AG04449 (cell line): ENCODE data around the gene RAB10.

ENCODE experiments used
- CTCF ChIA-PET: fragments of 350-600 bp; formaldehyde crosslinking; extraction: SDS; loops from one replicate; lab custom pipeline; 2021; ENCODE audit warnings: antibody characterized with exemption; lab: Yijun Ruan, JAX
- POLR2A ChIA-PET: fragments of 400-600, 350-600 bp; formaldehyde crosslinking; extraction: SDS; loops from one replicate; lab custom pipeline; 2020; ENCODE audit warnings: antibody characterized with exemption, inconsistent platforms; lab: Yijun Ruan, JAX
- DNase-seq: peaks from one replicate; pipeline ENCODE4 v3.0.0-alpha.2; 2010; ENCODE audit warnings: low read depth, low spot score
- H3K4me3 ChIP-seq: 2 replicates; pipeline ENCODE4 v1.5.1; 2011; ENCODE audit warnings: low read depth, mild to moderate bottlenecking, control low read depth, low read length
- TF ChIP-seq, protein P1 (sequence below): IDR thresholded peaks from one replicate; pipeline ENCODE4 v1.5.1; 2011; ENCODE audit warnings: mild to moderate bottlenecking, moderate library complexity, low read length, control low read depth, inconsistent platforms; ENCODE audit not compliant: insufficient read depth; ENCODE audit errors: missing control alignments

Gene RAB10

DNA sequence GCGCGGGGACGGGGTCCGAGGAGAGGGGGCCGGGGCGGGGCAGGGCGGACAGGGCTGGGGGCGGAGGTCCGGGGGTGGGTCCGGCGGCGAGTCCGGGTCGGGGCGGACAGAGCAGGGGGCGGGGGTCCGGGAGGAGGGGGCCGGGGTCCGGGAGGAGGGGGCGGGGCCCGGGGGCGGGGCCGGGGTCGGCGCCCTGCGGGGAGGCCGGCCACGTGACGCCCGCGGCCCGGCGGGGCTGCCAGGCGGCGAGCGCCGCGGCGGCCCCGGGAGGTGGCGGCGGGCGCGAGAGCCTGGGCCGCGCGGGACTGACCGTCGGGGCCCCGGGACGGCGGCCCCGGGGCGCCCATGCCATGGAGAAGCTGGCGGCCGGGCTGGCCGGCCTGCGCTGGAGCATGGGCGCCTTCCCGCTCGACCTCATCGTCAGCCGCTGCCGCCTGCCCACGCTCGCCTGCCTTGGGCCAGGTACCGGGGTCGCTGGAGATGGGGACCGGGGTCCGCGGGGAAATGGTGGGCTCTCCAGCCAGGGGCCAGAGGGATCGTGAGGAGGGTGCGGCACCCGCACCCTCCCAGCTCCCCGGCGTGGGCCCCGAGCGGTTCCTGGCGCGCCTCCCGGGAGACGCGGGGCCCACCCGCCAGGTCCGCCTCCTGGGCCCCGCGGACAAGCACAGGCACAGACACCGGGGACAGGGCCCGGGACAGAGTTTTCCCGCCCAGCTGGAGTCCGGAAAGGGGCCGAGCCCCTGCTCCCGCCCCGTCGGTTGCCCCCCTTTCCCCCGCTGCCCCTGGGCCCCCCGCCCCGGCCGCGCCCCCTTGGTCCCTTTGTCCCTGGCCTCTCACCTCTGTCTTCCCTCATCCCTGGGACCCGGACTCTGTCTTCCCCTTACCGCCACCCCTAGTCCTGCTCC, 139.2 kb downstream of the RAB10 start, which contains the start of gene GAREM2:
Gene GAREM2, plus strand, starts transcription at position 218 of the 905 bp plus-strand sequence. Its CDS starts 133 bp downstream, at position 351.
- peak within 1 kb of the TSS; percentile 34 for H3K4me3 ChIP-seq
- CTCF ChIA-PET = interaction anchor here (1.2 kb wide), 1 partner anchor 14 kb away, joined by 3 read pairs; no protein-coding TSS in a partner anchor
- POLR2A ChIA-PET = no interaction called here
- TF ChIP-seq, protein P1, sequence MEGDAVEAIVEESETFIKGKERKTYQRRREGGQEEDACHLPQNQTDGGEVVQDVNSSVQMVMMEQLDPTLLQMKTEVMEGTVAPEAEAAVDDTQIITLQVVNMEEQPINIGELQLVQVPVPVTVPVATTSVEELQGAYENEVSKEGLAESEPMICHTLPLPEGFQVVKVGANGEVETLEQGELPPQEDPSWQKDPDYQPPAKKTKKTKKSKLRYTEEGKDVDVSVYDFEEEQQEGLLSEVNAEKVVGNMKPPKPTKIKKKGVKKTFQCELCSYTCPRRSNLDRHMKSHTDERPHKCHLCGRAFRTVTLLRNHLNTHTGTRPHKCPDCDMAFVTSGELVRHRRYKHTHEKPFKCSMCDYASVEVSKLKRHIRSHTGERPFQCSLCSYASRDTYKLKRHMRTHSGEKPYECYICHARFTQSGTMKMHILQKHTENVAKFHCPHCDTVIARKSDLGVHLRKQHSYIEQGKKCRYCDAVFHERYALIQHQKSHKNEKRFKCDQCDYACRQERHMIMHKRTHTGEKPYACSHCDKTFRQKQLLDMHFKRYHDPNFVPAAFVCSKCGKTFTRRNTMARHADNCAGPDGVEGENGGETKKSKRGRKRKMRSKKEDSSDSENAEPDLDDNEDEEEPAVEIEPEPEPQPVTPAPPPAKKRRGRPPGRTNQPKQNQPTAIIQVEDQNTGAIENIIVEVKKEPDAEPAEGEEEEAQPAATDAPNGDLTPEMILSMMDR = no peak
- DNase-seq = no peak

DNA sequence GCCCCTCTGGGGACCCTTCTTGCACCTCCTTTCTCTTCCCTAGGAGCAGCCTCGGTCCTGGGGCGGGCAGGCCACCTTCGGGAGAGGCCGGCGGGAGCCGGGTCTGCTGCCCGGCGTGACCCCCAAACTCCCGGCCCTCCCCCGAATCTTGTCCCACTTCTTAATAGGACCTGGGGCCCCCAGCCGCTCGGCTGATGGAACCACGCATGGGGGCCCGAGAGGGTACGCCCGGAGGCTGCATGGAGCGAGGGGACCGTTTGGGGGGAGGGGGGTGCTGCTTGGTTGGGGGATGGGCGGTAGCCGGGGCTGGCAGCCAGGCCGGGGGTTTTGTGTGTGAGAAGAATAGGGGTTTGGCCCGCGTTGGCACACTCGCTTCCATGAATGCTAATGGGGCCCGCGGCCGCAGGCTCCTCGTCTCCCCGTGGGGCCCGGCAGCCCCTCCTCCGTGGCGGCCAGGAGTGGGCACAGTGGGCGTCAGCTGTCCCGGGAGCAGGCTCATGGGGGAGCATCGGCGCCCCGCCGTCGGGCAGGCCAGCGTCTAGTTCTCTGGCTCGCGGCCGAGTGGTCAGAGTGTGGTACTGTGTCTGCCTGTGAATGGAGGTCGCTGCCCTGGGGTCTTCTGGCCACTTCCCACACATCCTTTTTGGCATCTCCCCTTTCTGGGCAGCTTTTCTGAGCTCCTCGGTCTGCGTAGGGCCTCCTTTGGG, 140.0 kb downstream of the RAB10 start:
- no peak overlapping the region for H3K4me3 ChIP-seq
- DNase-seq = no peak
- ChIA-PET POLR2A (no interaction called here), CTCF (interaction anchor here (0.7 to 2.2 kb wide), 2 partner anchors 11 to 203 kb away, joined by 3 to 26 read pairs; no protein-coding TSS in a partner anchor)
- TF ChIP-seq, protein P1 = no peak

DNA sequence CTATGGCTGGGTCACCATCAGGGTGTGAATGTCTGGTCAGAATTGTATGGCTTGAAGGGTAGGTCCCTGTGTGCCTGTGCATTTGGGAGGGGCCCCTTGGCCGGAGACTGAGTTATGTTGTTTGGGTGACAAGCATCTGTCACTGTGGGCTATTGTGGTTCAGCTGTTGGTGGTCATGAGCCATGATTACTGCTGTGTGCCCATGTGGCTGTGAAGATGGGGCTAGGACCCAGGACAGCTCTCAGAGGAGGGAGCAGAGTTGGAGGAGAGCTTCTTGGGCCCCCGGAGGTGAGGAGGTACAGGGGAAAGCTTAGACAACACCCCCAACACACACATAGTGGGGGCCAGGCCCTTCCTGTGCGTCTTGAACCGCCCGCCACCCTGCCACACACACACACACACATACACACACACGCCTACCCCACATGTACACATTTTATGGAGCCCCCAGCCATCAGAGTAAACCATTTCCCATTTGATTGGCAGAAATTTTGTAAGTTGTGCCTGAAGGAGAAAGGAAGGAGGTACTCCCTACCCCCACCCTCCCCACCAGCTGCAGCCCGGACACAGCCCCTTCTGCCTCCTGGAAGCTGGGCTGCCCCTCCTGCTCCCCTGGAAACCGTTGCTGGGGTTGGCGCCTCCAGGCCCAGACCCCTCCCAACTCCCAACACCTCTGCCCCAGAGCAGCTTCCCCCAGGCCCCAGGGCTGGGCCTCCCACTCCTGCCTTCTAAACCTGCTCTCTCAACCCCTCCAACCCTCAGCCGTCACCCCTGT, 141.0 kb downstream of the RAB10 start:
- DNase-seq = no peak
- CTCF ChIA-PET = interaction anchor here (0.7 to 2.2 kb wide), 4 partner anchors 10 to 287 kb away, joined by 3 to 26 read pairs (median 4); no protein-coding TSS in a partner anchor

DNA sequence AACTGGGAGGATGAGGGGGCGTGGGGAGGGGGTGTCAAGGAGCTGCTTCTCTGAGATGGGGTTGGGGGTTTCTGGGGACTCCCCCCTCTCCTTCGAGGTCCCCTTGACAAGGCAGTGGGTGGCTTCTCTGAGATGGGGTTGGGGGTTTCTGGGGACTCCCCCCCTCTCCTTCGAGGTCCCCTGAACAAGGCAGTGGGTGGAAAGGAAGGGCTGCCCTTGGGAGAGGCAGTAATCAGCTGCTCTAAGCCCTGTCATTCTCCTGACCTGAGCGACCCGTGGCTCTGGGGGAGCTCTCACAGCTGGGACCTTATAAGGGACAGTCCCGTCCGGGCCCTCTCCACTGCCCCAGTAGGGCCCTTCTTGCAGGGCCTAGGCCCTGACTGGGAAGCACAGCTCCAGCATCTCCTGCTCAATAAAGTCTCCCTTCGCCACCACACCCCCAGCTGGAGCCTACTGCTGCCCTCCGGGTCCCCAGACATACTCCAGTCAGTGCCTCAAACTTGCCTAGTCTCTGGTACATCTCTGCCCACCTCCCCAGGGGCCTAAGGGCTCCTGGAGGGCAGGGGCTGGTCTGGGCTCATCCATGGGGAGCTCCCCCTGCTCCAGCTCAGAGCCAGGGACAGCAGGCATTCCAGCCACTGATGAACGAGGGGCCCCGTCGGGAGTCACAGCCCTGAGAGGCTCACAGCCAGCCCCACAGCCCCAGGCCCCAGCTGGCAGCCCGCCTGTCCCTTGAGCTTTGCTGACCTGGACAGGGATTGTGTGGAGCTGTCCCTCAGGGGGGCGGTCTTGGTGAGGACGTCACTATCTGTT, 141.8 kb downstream of the RAB10 start:
- no peak for DNase-seq
- H3K4me3 ChIP-seq = no peak overlapping the region
- ChIA-PET POLR2A (interaction anchor here (1.2 kb wide), 1 partner anchor 10 kb away, joined by 4 read pairs; no protein-coding TSS in a partner anchor), CTCF (interaction anchor here (1.0 to 2.2 kb wide), 4 partner anchors 9 to 286 kb away, joined by 3 to 26 read pairs (median 5); no protein-coding TSS in a partner anchor)
- TF ChIP-seq, protein P1 = no peak

More for the DNA sequence above, 141.0 kb downstream of the RAB10 start:
- POLR2A ChIA-PET = no interaction called here
- H3K4me3 ChIP-seq = no peak overlapping the region
- TF ChIP-seq, protein P1 = no peak

DNA sequence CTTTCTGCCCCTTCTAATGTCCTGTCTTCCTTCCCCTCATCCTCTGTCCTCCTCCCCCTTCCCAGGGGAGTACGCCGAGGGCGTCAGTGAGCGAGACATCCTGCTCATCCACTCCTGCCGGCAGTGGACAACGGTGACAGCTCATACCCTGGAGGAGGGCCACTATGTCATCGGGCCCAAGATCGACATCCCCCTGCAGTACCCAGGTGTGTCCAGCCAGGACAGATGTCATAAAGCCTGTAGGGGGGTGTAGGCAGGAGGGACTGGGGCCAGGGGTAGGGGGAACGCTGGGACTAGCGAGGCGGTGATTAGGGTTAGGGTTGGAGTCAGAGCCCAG, 142.4 kb downstream of the RAB10 start:
- POLR2A ChIA-PET = interaction anchor here (1.2 kb wide), 1 partner anchor 9 kb away, joined by 4 read pairs; no protein-coding TSS in a partner anchor
- CTCF ChIA-PET = interaction anchor here (1.0 to 2.2 kb wide), 3 partner anchors 8 to 185 kb away, joined by 4 to 26 read pairs (median 6); no protein-coding TSS in a partner anchor
- no peak overlapping the region for H3K4me3 ChIP-seq
- no peak for DNase-seq
- TF ChIP-seq, protein P1 = no peak
